HG03196 (cell line): ENCODE measurements around the gene FKRP.

Experiments used
- ATAC-seq: cut with Tn5 transposase; IDR thresholded peaks from one replicate; pipeline ENCODE4 v1.9.1; 2021; ENCODE audit not compliant: unreplicated experiment

FKRP gene

DNA sequence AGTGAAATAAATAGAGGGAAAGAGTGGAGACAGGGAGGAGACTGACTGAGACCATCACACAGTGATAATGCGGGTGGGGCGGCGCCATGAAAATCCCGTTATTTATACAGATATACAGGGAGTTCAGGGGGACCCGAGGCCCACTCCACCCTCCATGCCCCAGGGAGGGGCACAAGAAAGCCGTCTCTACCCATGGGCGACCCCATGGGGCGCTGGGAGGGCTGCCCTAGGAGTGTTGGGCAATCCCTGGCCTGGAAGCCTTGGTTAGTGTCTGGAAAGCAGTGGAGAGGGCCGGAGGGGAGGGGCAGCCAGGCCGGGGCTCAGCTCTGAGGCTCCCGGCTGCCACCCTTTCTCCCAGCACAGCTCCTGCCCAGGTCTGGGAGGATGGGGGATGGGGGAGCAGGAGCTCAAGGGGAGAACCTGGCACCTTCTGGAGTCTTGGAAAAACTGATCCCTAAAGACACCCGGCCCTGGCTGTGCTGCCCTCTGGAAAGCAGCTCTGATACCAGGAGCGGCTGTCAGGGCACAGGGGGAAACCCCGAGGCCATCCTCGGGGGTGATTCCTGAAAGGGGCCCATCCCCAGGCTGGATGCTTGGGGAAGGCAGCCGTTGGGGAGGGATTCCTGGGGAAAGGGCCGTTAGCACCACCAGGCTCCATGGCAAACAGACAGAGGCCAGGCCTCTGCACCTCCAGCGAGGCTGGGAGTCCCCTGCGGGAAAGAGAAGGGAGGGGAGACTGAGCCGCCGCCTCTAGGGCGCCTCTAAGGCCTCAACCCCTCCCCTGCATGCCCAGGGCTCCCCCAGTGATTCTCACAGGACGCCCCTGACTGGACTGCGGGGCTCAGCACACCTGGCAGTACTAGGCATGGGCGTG, 26.0 kb upstream of the FKRP start:
- ATAC-seq: no peak

DNA sequence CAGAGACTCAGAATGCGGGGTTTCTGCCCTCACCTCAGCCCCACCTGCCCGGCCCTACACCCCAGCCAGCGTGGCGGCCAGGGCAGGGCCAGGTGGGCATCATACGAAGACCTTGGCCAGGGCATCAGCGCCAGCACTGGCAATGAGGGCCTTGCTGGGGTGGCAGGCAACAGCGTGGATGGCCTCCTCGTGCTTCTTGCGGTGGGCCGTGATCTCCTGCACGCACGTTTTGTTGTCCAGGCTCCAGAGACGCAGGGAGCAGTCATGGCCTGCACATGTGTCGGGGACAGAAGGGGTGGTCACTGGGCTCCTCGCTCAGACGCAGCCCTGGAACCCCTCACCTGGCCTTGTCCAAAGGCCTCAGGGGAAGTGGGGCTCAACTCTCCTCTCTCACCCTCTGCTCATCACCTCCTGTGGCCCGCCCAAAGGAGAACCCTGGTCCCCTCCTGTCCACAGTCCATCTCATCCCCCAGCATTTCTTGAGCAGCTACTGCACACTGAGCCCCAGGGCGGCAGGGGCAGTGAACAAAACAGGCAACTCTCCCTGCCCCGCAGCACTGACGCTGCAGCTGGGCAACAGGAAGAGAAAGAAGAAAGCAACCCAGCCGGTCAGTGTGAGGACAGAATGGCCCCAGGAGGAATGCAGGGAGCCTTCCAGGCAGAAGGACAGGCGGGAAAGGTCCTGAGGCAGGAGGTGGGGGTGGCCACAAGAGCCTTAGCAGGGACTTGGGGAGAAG, 25.2 kb upstream of the FKRP start:
- no peak for ATAC-seq

DNA sequence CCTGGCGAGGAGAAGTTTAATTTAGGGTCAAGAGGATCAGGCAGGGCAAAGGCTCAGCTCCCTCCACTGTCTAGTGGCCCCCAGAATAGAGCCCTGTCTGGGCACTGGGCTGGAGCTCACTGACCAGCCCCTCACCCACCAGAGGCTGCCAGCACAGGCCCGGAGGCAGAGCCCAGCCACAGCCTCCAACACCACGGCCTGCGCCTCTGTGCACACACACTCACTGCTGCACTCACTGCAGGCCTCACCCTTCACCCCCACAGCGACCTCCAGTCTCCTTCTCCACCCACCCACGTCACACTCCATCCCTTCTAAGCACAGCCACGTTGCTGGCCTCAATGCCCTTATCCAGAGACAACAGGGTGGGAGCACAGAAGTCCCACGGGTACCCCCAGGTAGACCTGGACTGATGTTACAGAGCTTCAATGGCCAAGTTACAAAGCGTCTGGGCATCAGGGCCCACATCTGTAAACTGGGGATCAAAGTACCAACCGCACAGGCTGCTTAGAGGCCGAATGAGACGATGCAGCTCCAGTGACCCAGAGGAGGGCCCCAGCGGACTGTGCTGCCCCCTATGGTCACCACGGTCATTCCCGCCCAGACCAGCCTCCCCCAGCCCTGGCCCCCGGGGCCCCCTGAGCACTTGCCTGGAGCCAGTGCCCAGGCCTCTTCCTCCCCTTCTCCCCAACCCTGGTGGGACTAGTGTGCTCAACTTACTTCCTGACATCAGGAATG, 24.4 kb upstream of the FKRP start:
- no peak for ATAC-seq

DNA sequence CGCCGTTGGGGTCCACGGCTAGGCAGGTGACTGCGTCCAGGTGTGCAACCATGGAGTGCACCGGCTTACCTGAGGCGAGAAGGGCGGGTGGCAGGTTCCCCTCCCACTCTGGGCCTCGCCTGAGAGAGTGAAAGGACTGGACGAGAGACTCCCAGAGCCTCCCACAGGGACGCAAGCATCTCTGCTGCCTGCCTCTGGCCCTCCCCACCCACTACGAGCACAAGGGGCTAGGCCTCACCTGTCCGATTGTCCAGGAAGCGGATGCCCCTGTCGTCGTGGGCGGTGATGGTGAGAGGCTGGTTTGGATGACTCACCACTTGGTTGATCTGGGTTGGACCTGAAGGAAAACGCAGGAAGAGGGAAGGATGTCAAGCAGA, 23.9 kb upstream of the FKRP start:
- ATAC-seq: no peak

DNA sequence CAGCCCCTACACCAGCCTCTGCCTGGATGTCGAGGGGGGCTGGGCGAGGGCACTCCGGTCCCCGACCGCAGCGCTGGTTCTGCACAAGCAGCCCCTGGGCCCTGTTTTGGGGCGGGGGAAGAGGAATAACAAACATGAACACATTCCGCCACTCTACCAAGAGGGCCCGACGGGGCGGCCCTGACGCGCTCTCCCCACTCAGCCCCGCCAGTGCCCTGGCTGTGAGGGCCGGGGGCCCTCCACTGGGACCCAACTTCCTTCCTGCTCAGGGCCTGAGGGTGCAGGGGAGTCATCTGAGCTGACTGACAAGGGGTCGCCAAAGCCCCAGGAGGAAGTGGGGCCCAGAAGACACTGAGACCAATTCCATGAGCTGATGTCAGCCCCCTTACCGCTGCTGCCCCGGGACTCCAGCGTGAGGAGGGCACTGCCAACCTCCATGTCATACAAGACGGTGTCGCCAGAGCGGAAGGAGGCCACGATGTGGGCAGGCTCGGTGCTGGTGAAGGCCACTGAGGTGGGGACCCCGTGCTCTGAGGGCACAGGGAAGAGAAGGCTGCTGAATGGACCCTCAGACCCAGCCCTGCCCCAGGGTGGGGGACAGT, 23.3 kb upstream of the FKRP start:
- no peak for ATAC-seq

DNA sequence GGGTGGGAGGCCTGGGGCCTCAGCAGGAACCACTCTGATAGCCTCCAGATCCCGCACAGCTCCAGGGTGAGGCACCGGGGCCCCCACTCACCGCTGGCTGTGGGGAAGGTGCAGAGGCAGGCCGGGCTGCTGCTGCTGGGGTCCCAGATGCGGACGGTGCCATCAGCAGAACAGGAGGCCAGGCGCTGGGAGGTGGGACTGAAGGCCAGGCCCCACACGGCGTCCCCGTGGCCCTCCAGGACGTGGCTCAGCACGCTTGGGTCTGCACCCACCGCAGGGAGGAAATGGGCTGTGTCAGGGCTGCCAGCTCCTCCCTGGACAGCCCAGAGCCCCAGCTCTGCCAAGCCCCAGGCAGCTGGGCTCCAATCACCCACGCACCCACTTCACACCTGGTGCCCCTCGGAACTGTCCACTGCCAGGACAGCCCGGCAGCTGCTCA, 22.8 kb upstream of the FKRP start:
- no peak for ATAC-seq

DNA sequence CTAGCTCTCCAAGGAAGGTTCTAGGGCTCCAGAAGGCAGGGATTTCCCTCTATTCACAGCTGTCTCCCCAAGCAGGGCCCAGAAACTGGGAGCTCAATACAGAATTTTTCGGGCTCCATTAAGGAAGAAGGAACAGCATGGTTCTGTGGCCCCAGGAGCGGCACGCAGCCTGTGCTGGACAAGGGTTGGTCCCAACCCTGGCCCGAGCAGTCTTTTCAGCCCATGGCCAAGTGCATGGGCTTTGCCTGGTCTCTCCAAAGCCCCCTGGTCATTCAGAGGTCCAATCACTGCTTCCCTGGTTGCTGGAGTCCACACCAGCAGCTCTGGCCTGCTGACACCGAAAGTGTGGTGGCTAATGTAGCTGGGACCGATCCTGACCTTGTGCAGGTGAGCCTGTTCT, 22.4 kb upstream of the FKRP start:
- ATAC-seq: no peak

DNA sequence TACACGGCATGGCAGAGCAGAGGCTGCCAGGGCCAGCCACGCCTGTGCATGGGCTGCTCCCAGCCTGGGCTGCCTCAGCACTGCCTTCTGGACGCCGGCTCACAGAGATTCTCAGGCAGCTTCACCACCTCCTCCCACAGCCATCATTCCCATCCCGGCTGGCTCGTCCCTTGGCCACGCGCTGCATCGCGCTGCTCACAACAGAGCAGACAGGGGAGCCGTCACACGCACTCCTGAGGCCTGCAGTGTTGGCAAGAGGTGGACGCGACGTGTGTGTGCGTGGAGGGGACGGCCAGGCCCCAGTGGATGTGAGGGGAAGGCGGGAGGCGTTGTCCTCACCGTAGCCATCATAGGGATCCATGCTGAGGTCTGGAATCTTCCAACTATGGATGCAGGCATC, 21.4 kb upstream of the FKRP start:
- ATAC-seq: no peak

DNA sequence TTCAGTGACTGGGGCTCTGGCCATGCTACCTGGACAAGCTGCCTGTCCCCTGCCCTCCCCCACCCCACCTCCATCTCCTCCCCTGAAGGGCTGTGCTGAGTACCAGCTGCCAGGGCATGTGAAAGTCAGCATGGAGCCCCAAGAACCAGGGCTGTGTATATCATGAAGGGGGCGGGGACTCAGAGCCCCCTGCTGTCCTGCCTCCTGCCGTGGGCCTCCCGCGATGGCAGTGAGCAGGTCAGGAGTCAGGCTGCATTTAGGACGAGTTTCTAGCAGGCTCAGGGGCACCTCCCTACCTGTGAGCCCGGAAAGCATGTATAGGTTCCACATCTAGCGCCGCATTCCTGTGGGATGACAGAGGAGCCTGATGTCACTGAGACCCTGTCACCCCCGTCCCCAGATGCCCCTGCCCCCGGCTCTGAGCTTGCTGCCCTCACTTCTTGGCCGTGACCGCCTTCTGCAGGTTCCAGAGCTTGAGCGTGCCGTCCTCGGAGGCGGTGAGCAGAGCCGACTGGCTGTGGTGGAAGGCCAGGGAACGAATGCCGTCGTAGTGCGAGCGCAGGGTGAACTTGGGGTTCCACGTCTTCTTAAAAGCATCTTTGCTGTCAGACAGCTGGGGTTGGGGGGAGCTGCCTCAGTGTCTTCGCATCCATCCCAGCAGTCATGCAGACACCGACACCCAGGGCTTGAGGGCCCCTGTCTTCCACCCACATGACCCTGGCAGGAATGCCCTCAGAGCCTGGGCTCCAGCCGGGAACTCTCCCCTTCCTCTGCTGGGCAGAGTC, 20.6 kb upstream of the FKRP start:
- no peak for ATAC-seq

DNA sequence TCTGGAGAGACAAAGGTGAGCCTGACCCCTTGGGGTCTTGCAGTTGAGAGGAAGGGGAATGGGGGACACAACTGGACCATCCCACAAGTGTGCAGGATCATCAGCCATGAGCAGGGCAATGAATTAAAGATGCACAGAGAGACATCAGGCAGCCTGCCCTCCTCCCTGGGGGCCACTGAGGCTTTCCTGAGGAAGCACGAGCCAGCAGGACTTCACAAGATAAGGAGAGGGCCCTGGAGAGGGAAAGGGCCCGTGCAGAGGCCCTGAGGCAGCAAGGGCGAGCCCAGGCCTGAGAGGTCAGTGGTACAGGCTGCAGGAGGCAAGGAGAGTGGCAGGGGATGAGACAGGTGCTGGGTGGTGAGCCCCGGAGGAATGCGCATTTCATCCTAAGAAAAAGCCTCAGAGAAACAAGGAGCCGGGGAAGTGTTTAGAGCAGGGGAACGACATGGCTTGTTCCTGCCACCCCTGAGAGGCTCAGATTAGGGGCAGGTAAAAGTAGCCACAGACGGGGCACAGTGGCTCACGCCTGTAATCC, 19.9 kb upstream of the FKRP start:
- ATAC-seq: no peak

DNA sequence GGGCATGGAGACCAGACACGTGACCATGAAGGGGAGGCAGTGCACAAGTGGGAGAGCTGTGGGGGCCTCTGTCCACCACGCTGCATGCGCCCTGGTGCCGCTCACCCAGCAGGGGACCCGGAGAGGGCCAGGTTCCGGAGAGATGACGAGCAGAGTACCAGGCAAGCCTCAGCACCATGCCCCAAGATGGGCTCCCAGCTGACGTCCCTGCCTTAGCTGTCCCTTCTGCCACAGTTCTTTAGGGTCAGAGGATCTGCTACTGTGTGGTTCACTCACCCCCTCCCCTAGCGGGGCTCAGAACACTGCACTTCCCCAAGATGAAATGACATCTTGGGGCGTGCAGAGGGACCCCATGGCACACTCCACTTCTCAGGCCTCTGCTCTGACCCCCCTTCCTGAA, 19.3 kb upstream of the FKRP start:
- no peak for ATAC-seq

DNA sequence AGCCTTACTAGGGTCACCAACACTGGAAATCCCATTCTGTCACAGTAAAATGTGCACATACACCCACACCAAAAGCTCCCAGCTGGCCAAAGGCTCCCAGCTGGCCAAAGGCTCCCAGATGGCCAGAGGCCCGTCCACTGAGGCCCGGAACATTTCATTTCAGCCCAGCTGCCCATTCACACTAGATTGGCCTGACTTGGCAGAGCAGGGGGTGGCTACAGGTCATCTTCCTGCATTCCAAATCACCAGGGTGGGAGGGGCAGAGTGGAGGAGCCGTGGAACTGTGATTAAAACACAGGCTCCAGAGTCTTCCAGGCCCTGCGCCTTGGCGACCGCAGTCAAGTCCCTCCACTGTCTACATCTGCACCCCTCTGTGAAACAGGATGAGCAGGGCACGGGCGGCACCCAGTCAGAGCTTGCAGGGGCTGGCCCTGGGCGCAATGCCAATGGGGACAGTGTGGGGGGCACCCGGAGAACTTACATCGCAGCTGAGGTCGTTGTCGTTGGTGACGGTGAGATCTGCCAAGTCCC, 18.8 kb upstream of the FKRP start:
- ATAC-seq: no peak

DNA sequence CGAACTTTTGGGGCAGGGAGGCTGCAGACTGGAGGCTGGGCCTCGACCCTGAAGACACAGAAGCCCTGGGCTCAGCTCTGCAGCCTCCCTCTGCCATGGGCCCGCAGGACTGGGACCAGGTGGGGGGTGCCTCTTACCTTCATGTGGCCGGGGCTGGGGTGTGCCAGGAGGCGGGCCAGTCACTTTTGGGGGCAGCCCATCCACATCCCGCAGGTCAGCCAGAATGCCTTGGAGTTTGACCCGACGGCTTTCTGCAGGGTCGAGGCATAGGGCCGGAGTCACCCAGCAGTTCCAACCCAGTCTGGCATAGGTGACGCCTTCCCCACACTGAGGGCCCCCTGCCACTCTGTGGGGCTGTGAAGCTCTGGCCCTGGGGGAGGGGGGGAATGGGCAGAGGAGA, 18.1 kb upstream of the FKRP start:
- ATAC-seq: no peak

DNA sequence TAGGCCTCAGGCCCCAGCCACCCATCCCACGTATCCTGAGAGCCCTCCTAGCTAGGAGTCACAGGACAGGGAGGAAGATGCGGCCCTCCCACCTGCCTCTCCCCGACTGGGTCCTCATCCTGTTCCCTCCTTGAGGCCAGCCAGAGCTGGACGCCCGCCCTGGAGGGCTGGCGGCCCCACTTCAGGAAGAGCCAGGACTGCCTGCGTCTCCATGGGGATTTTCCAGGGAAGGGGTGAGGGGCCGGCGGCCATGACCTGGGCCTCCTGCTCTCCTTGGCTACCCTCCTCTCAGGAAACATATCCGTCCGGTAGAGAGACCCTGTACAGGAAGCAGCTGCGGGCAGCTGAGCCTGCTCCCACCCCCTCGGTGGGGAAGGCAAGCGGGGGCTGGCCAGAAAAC, 17.6 kb upstream of the FKRP start:
- no peak for ATAC-seq

DNA sequence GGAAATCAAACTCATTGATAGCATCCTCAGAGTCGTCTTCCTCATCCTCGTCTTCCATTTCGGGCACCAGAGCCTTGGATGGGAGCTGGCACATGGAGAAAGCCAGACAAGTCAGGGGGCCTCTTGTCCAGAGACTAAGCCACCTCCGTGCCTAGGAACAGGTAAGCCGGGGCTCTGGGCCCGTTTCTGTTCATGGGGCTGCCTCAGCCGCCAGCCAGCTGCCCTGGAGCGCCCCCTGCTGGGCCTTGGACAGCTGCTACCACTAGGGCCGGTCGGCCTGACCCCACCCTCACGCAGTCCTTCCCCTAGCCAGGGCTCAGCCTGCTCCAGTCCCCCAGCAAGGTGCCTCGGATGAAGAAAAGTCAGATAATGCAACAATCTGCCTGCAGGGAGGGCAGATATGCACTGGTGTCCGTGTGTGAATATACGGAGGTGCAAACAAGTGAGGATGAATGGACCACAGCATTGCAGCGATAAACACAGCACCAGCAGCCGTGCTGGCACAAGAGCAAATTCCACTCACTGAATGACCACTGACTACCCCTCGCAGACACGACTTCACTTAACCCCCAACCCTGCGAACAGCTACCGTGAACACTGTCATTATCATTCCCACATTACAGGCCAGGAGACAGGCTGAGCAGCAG, 17.0 kb upstream of the FKRP start:
- no peak for ATAC-seq

DNA sequence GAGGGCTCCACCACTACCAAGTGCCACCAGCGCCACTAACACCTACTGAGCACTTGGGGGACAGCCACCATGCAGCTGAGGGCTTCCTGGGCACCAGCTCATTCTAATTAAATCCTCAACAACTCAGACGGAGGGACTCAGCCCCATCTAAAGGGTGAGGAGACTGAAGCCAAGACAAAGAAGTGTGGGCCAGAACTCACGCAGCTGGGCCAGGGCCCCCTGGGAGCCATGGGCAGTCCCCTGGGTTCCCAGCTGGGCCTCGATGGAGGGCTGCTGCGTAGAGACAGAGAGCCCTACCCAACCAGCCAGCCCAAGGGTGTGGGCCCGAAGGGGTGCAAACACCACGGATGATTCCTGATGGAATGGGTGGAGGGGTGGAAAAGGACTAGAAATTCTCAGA, 16.2 kb upstream of the FKRP start:
- no peak for ATAC-seq

DNA sequence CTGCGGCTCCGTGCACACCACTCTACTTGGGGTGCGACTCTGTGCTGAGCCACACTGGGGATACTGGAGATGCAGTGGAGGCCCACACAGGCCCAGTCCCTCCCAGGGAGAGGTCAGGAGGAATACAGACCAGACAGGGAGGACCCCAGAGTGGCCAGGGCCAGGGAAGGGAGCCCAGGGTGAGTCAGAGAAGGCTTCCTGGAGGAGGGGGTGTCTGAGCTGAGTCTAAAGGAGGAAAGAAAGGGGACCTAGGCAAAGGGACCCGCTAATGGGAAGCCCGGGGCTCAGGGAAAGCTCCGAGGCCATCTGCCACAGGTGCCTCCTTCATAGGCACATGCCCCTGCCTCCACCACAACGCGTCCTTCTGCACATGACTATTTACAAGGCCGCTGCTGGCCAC, 15.7 kb upstream of the FKRP start:
- no peak for ATAC-seq

DNA sequence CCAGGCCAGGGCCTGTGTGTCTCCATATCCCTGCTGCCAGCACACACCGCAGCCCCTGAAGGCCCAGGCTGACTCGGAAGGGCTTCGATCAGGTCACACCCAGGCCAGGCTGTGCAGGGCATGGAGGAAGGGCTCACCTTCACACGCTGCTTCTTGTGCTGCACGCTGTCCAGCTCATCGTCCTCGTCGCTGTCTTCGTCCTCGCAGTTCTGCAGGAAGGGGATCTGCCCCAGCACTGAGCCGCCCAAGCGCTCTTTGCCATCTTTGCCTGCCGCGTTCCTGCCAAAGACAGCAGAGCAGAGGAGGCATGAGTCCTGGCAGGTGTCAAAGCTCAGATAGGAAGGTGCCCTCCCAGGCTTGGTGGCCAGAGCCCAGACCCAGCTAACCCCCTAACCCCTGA, 15.3 kb upstream of the FKRP start:
- no peak for ATAC-seq

DNA sequence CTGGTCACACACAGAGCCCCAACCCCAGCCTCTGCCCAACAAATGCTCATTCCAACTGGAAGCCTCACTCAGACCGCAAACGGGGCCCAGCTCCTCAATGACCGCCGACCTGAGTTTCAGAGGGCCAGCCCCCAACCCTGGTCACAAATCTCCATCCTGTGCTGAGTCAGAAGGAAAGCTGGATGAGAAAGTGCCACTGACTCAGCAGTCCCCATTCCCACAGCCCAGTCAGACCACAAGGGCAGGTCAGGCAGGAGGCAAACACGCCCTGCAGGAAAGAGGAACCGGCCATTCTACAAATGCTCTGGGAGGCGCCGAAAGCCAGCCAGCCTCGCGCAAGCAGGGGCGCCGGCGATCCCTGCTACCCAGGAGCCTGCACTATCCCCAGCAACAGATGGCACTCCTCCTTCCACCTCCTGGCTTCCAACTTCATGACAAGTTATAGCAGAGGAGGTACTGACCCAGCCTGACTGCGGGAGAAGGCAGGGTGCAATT, 14.8 kb upstream of the FKRP start:
- no peak for ATAC-seq
